WTC11 (cell line): ENCODE measurements around the gene CD320. TPM values are rescaled to one million over a fixed set of nuclear protein-coding genes. Genes with fewer than 3 reads are reported as not detected.
A peak's percentile ranks its signal among the peaks of the same experiment; 100 is the strongest.

ENCODE experiments used
- AR ChIP-seq: fragments of 250-450 bp; sonication (Bioruptor Pico); IDR thresholded peaks from 2 replicates; pipeline ENCODE4 v1.9.0; 2021; ENCODE audit warnings: mild to moderate bottlenecking
- FOXP1 ChIP-seq: sonication (generic); formaldehyde crosslinking; IDR thresholded peaks from 2 replicates; pipeline ENCODE4 v1.8.0; 2022; ENCODE audit warnings: missing genetic modification reagents, mild to moderate bottlenecking, moderate library complexity, borderline replicate concordance
- GABPB1 ChIP-seq: sonication (generic); formaldehyde crosslinking; IDR thresholded peaks from 2 replicates; pipeline ENCODE4 v1.8.1; 2023; ENCODE audit warnings: mild to moderate bottlenecking, missing genetic modification reagents
- GRHL2 ChIP-seq: fragments of 250-450 bp; sonication (Bioruptor Pico); IDR thresholded peaks from 2 replicates; pipeline ENCODE4 v1.8.0; 2022; ENCODE audit warnings: mild to moderate bottlenecking, moderate library complexity; ENCODE audit not compliant: insufficient replicate concordance, severe bottlenecking
- IRF2 ChIP-seq: sonication (generic); formaldehyde crosslinking; IDR thresholded peaks from 2 replicates; pipeline ENCODE4 v1.8.0; 2022; ENCODE audit warnings: low read depth, missing genetic modification reagents, borderline replicate concordance
- JAZF1 ChIP-seq: fragments of 250-450 bp; sonication (Bioruptor Pico); IDR thresholded peaks from 2 replicates; pipeline ENCODE4 v1.9.0; 2021; ENCODE audit warnings: moderate library complexity, mild to moderate bottlenecking, inconsistent platforms
- NFYB ChIP-seq: sonication (generic); formaldehyde crosslinking; conservative IDR thresholded peaks from 2 replicates; pipeline ENCODE4 v1.8.0; 2022; ENCODE audit warnings: low read depth, missing genetic modification reagents
- ZNF317 ChIP-seq: sonication (generic); formaldehyde crosslinking; IDR thresholded peaks from 2 replicates; pipeline ENCODE4 v1.8.1; 2023; ENCODE audit warnings: low read depth, mild to moderate bottlenecking, moderate library complexity, missing genetic modification reagents, borderline replicate concordance
- total RNA-seq: library from RNA; stranded (reverse); gene quantifications from 3 replicates; pipeline ENCODE4 v1.2.3, GENCODE V29; 2021
- TF ChIP-seq, protein P1 (sequence below): sonication (generic); formaldehyde crosslinking; IDR thresholded peaks from 2 replicates; pipeline ENCODE4 v1.8.1; 2023; ENCODE audit warnings: mild to moderate bottlenecking, missing genetic modification reagents
- TF ChIP-seq, protein P2 (sequence below): sonication (generic); formaldehyde crosslinking; IDR thresholded peaks from 2 replicates; pipeline ENCODE4 v1.8.0; 2022; ENCODE audit warnings: mild to moderate bottlenecking, missing genetic modification reagents
- TF ChIP-seq, protein P3 (sequence below): sonication (generic); formaldehyde crosslinking; IDR thresholded peaks from 2 replicates; pipeline ENCODE4 v1.8.1; 2023; ENCODE audit warnings: mild to moderate bottlenecking, moderate library complexity, missing genetic modification reagents
- TF ChIP-seq, protein P4 (sequence below): sonication (generic); formaldehyde crosslinking; IDR thresholded peaks from 2 replicates; pipeline ENCODE4 v1.8.0; 2022; ENCODE audit warnings: missing genetic modification reagents
- TF ChIP-seq, protein P5 (sequence below): sonication (generic); formaldehyde crosslinking; IDR thresholded peaks from 2 replicates; pipeline ENCODE4 v1.8.1; 2022; ENCODE audit warnings: low read depth, mild to moderate bottlenecking, moderate library complexity, missing genetic modification reagents, borderline replicate concordance

CD320 gene
- total RNA-seq, 1 experiment from 2014 or later, result 107 TPM

DNA sequence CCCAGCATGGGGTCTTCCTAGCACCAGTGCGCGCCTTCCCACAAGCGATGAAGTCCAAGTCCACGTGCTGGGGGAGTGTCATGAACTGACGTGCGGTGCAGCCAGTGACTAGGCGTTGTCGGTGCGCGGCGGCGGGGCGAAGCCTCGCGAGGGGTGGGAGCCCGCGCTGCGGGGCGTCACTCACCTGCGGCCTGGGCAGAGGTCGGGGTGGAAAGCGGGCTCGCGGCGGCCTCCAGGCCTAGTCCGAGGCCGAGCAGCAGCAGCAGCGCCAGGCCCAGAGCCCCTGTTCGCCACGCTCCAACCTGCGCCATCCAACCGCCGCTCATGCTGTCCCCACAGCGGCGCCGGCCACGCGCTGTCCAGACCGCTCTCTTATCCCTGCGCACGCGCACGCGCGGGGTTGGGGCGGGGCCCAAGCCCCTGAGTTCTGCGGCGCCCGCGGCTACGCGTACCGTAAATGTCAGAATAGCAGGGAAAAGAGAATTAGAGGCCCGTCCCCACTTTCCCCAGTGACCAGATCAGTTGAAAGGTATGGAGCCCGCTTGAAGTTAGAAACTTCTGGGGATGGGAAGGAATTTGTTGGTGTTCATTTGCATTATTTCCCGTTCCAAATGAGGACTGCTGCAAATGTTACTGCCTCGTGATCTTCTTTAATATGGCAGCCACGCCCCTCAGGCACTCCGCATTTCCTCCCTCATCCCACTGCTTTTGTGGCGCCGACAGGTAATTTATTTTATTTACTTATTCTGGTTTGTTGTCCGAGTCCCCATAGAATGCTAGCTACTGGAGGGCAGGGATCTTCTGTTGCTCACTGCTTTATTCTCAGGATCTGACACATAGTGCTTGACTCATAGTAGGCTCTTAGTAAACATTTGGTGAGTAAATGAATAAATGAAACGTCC is at the start of gene CD320 (continued):
- TF ChIP-seq, protein P1, sequence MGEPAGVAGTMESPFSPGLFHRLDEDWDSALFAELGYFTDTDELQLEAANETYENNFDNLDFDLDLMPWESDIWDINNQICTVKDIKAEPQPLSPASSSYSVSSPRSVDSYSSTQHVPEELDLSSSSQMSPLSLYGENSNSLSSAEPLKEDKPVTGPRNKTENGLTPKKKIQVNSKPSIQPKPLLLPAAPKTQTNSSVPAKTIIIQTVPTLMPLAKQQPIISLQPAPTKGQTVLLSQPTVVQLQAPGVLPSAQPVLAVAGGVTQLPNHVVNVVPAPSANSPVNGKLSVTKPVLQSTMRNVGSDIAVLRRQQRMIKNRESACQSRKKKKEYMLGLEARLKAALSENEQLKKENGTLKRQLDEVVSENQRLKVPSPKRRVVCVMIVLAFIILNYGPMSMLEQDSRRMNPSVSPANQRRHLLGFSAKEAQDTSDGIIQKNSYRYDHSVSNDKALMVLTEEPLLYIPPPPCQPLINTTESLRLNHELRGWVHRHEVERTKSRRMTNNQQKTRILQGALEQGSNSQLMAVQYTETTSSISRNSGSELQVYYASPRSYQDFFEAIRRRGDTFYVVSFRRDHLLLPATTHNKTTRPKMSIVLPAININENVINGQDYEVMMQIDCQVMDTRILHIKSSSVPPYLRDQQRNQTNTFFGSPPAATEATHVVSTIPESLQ, result no peak
- TF ChIP-seq, protein P2, sequence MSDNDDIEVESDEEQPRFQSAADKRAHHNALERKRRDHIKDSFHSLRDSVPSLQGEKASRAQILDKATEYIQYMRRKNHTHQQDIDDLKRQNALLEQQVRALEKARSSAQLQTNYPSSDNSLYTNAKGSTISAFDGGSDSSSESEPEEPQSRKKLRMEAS (CRISPR knock-in tag), result peak; percentile 97
- TF ChIP-seq, protein P3, sequence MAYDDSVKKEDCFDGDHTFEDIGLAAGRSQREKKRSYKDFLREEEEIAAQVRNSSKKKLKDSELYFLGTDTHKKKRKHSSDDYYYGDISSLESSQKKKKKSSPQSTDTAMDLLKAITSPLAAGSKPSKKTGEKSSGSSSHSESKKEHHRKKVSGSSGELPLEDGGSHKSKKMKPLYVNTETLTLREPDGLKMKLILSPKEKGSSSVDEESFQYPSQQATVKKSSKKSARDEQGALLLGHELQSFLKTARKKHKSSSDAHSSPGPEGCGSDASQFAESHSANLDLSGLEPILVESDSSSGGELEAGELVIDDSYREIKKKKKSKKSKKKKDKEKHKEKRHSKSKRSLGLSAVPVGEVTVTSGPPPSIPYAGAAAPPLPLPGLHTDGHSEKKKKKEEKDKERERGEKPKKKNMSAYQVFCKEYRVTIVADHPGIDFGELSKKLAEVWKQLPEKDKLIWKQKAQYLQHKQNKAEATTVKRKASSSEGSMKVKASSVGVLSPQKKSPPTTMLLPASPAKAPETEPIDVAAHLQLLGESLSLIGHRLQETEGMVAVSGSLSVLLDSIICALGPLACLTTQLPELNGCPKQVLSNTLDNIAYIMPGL, result peak; percentile 78; the same call in 1 of the 2 replicates
- TF ChIP-seq FOXP1 (CRISPR knock-in tag) (peak; percentile 92; the same call in 1 of the 2 replicates), IRF2 (CRISPR knock-in tag) (peak; percentile 66; the same call in 1 of the 2 replicates), GRHL2 (CRISPR knock-in tag) (no peak), NFYB (peak; percentile 71), AR (CRISPR knock-in tag) (no peak), ZNF317 (CRISPR knock-in tag) (peak; percentile 63; the same call in 1 of the 2 replicates), GABPB1 (CRISPR knock-in tag) (peak; percentile 80), JAZF1 (CRISPR knock-in tag) (no peak)
- TF ChIP-seq, protein P4, sequence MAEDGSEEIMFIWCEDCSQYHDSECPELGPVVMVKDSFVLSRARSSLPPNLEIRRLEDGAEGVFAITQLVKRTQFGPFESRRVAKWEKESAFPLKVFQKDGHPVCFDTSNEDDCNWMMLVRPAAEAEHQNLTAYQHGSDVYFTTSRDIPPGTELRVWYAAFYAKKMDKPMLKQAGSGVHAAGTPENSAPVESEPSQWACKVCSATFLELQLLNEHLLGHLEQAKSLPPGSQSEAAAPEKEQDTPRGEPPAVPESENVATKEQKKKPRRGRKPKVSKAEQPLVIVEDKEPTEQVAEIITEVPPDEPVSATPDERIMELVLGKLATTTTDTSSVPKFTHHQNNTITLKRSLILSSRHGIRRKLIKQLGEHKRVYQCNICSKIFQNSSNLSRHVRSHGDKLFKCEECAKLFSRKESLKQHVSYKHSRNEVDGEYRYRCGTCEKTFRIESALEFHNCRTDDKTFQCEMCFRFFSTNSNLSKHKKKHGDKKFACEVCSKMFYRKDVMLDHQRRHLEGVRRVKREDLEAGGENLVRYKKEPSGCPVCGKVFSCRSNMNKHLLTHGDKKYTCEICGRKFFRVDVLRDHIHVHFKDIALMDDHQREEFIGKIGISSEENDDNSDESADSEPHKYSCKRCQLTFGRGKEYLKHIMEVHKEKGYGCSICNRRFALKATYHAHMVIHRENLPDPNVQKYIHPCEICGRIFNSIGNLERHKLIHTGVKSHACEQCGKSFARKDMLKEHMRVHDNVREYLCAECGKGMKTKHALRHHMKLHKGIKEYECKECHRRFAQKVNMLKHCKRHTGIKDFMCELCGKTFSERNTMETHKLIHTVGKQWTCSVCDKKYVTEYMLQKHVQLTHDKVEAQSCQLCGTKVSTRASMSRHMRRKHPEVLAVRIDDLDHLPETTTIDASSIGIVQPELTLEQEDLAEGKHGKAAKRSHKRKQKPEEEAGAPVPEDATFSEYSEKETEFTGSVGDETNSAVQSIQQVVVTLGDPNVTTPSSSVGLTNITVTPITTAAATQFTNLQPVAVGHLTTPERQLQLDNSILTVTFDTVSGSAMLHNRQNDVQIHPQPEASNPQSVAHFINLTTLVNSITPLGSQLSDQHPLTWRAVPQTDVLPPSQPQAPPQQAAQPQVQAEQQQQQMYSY (CRISPR knock-in tag), result peak; percentile 32; the same call in 1 of the 2 replicates
- TF ChIP-seq, protein P5, sequence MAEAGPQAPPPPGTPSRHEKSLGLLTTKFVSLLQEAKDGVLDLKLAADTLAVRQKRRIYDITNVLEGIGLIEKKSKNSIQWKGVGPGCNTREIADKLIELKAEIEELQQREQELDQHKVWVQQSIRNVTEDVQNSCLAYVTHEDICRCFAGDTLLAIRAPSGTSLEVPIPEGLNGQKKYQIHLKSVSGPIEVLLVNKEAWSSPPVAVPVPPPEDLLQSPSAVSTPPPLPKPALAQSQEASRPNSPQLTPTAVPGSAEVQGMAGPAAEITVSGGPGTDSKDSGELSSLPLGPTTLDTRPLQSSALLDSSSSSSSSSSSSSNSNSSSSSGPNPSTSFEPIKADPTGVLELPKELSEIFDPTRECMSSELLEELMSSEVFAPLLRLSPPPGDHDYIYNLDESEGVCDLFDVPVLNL (CRISPR knock-in tag), result no peak
- TF ChIP-seq, all 79 proteins: peak for 38
